ENCODE data around the gene PKNOX1.
"Not testable (repeated sequence)": the region's sequence is repeated elsewhere in the genome, so short reads cannot be mapped to it uniquely, and the experiment has no call there.

The PKNOX1 gene

GRCh38 chr21:42941696-42942085 is 32.7 kb upstream of the PKNOX1 start:
- Histone ChIP-seq H3K4me1 (peaks cover 0 to 12% (median 9%) of the 10 kb centered on the region in 4 donors), H3K27me3 (no peaks in the 10 kb centered on the region), H3K36me3 (peaks cover 0 to 4% (median 0%) of the 10 kb centered on the region in 3 donors), H3K9me3 (no peaks in the 10 kb centered on the region), H3K27ac (no peak overlapping the region), H3K4me3 (no peak overlapping the region)
- intact Hi-C loops (cut with DNase I; ENCODE audit: low total_unique reads): no loop called here
- DNase-seq: no peak
- no peak for TF ChIP-seq CTCF (IDR thresholded peaks at IDR 0.05)

- intact Hi-C loops (cut with DNase I; ENCODE audit: low total_unique reads): no loop called here
These were observed 32.1 kb upstream of the PKNOX1 start for GRCh38 chr21:42942244-42942643.

GRCh38 chr21:42949094-42949755 is 25.1 kb upstream of the PKNOX1 start:
- H3K4me3 ChIP-seq; H3K4me1 ChIP-seq; H3K27ac ChIP-seq; H3K27me3 ChIP-seq; DNase-seq; H3K36me3 ChIP-seq; H3K9me3 ChIP-seq; intact Hi-C loops (cut with DNase I; ENCODE audit: low total_unique reads): not testable (repeated sequence)

More at GRCh38 chr21:42942244-42942643, 32.1 kb upstream of the PKNOX1 start:
- Histone ChIP-seq H3K9me3 (no peaks in the 10 kb centered on the region), H3K4me1 (peaks cover 0 to 12% (median 9%) of the 10 kb centered on the region in 4 donors), H3K27ac (no peak overlapping the region), H3K27me3 (no peaks in the 10 kb centered on the region), H3K36me3 (peaks cover 0 to 4% (median 0%) of the 10 kb centered on the region in 3 donors), H3K4me3 (no peak overlapping the region)
- DNase-seq: no peak
- no peak for TF ChIP-seq CTCF (IDR thresholded peaks at IDR 0.05)

- H3K9me3 ChIP-seq; H3K27ac ChIP-seq; H3K4me1 ChIP-seq; H3K27me3 ChIP-seq; DNase-seq; H3K36me3 ChIP-seq; intact Hi-C loops (cut with DNase I; ENCODE audit: low total_unique reads); H3K4me3 ChIP-seq: not testable (repeated sequence)
These were observed 23.2 kb upstream of the PKNOX1 start for GRCh38 chr21:42951193-42951592.

GRCh38 chr21:42956824-42957630 is 17.3 kb upstream of the PKNOX1 start:
- intact Hi-C loops (cut with DNase I; ENCODE audit: low total_unique reads): no loop called here
- Histone ChIP-seq H3K4me3 (no peak overlapping the region), H3K27ac (no peak overlapping the region), H3K36me3 (no peaks in the 10 kb centered on the region), H3K27me3 (no peaks in the 10 kb centered on the region), H3K9me3 (no peaks in the 10 kb centered on the region), H3K4me1 (no peaks in the 10 kb centered on the region)
- no peak for TF ChIP-seq CTCF (IDR thresholded peaks at IDR 0.05)
- DNase-seq: no peak

GRCh38 chr21:42958122-42958521 is 16.2 kb upstream of the PKNOX1 start:
- H3K27ac ChIP-seq; H3K27me3 ChIP-seq; intact Hi-C loops (cut with DNase I; ENCODE audit: low total_unique reads); DNase-seq; H3K36me3 ChIP-seq; H3K9me3 ChIP-seq; H3K4me3 ChIP-seq; H3K4me1 ChIP-seq: not testable (repeated sequence)

GRCh38 chr21:42959728-42960127 is 14.6 kb upstream of the PKNOX1 start:
- Histone ChIP-seq H3K9me3 (no peaks in the 10 kb centered on the region), H3K4me1 (no peaks in the 10 kb centered on the region), H3K4me3 (no peak overlapping the region), H3K27me3 (no peaks in the 10 kb centered on the region), H3K36me3 (no peaks in the 10 kb centered on the region), H3K27ac (no peak overlapping the region)
- no peak for TF ChIP-seq CTCF (IDR thresholded peaks at IDR 0.05)
- intact Hi-C loops (cut with DNase I; ENCODE audit: low total_unique reads): no loop called here
- DNase-seq: no peak

Measured in tibial artery (tissue), 4 donors.